Uterus (tissue), 4 donors: ENCODE data around the gene HSPA1A. TPM values are rescaled to one million over a fixed set of nuclear protein-coding genes. Genes with fewer than 3 reads are reported as not detected.
A peak's percentile ranks its signal among the peaks of the same experiment; 100 is the strongest.
"Not testable (repeated sequence)": the region's sequence is repeated elsewhere in the genome, so short reads cannot be mapped to it uniquely, and the experiment has no call there.

ENCODE experiments used
- DNase-seq, 2 donors: peaks; one replicate each; pipeline ENCODE4 v3.0.0-alpha.2; 2019 to 2020
- H3K27ac ChIP-seq, 2 donors: fragments of 200-600 bp; sonication (generic); 1 replicate in 1 of 2; 2 replicates in 1 of 2; pipeline ENCODE4 v1.5.1; 2016 to 2018
- H3K27me3 ChIP-seq, 2 donors: fragments of 200-600 bp; sonication (generic); one replicate each; pipeline ENCODE4 v1.5.1; 2018 to 2019; ENCODE audit warnings: control low read depth in 1 of 2
- H3K36me3 ChIP-seq, 2 donors: fragments of 200-600 bp; sonication (generic); one replicate each; pipeline ENCODE4 v1.5.1; 2019; ENCODE audit warnings: control low read depth in 1 of 2
- H3K4me1 ChIP-seq, 2 donors: fragments of 200-600 bp; sonication (generic); one replicate each; pipeline ENCODE4 v1.5.1; 2018 to 2019; ENCODE audit warnings: control low read depth in 1 of 2
- H3K4me3 ChIP-seq, 2 donors: fragments of 200-600 bp; sonication (generic); 1 replicate in 1 of 2; 2 replicates in 1 of 2; pipeline ENCODE4 v1.5.1; 2018 to 2019; ENCODE audit warnings: mild to moderate bottlenecking in 1 of 2
- H3K9me3 ChIP-seq, 2 donors: fragments of 200-600 bp; sonication (generic); one replicate each; pipeline ENCODE4 v1.5.1; 2019; ENCODE audit warnings: control low read depth in 1 of 2
- CTCF ChIP-seq, 4 experiments: fragments of 200-600 bp in 2 of 4; fragments of 450-650 bp in 2 of 4; sonication (generic) in 2 of 4; IDR thresholded peaks; one replicate each; pipeline ENCODE4 v1.5.1; 2016 to 2019; ENCODE audit warnings: antibody characterized with exemption in 4 of 4, mild to moderate bottlenecking in 2 of 4, moderate library complexity in 1 of 4
- POLR2A ChIP-seq, 2 donors: fragments of 450-650 bp; IDR thresholded peaks; one replicate each; pipeline ENCODE4 v1.6.1; 2016; ENCODE audit warnings: antibody characterized with exemption in 2 of 2, mild to moderate bottlenecking in 1 of 2, moderate library complexity in 1 of 2
- intact Hi-C: fragments of 100-400 bp; cut with DNase I; formaldehyde crosslinking; loops from one replicate; pipeline ENCODE4 v1.15.1; 2023; ENCODE audit warnings: low total_unique reads
- total RNA-seq, 4 donors: library from RNA; depleted of rRNA in 3 of 4; stranded (reverse); fragments of >200 nt in 3 of 4; gene quantifications; one replicate each; pipeline versions ENCODE4 v1.1.0 to v1.2.4, GENCODE V29; 2014 to 2023
- donor health status: DM: yes; HTN: yes; CAD: no.

HSPA1A gene
- total RNA-seq, 4 donors from 2014 or later: 98.8 to 261 (median 170) TPM

- no peaks in the 10 kb centered on the region for H3K27me3 ChIP-seq
- no peak for DNase-seq
- H3K9me3 ChIP-seq: no peaks in the 10 kb centered on the region
- no peaks in the 10 kb centered on the region for H3K36me3 ChIP-seq
- H3K4me1 ChIP-seq: peaks cover 0 to 12% of the 10 kb centered on the region in 2 donors
- intact Hi-C loops: no loop called here
- H3K27ac ChIP-seq: peak overlapping the region; percentile 91 to 99
- TF ChIP-seq CTCF (IDR thresholded peaks at IDR 0.05): no peak
- H3K4me3 ChIP-seq: no peak overlapping the region
Measured at GRCh38 chr6:31837369-31838113, 22.2 kb downstream of the HSPA1A start.

- H3K27ac ChIP-seq, H3K4me3 ChIP-seq, H3K27me3 ChIP-seq, H3K9me3 ChIP-seq, H3K36me3 ChIP-seq, DNase-seq, intact Hi-C loops: not testable (repeated sequence)
- peaks cover 0 to 12% of the 10 kb centered on the region in 2 donors for H3K4me1 ChIP-seq
Measured at GRCh38 chr6:31838114-31838553, 22.8 kb downstream of the HSPA1A start.

DNA sequence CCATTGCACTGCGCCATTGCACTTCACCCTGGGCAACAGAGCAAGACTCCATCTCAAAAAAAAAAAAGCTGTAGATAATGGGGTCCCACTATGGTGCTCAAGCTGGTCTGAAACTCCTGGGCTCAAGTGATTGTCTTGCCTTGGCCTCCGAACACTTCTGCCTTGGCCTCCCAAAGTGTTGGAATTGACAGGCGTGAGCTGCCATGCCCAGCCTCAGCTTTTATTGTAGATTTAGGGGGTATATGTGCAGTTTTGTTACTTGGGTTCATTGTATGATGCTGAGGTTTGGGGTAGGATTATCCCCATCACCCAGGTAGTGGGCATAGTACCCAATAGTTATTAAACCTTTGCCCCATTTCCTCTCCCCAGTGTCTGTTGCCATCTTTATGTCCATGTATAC, 23.6 kb downstream of the HSPA1A start:
- no peaks in the 10 kb centered on the region for H3K9me3 ChIP-seq
- no peak for DNase-seq
- no peak overlapping the region for H3K27ac ChIP-seq
- TF ChIP-seq POLR2A (IDR thresholded peaks at IDR 0.05) (no peak), CTCF (IDR thresholded peaks at IDR 0.05) (no peak)
- H3K4me3 ChIP-seq: no peak overlapping the region
- H3K27me3 ChIP-seq: no peaks in the 10 kb centered on the region
- no peaks in the 10 kb centered on the region for H3K36me3 ChIP-seq
- intact Hi-C loops: no loop called here
- H3K4me1 ChIP-seq: peaks cover 0 to 12% of the 10 kb centered on the region in 2 donors

GRCh38 chr6:31839779-31840126, 24.4 kb downstream of the HSPA1A start:
- H3K9me3 ChIP-seq, H3K27me3 ChIP-seq, H3K36me3 ChIP-seq, DNase-seq, intact Hi-C loops, H3K4me3 ChIP-seq, H3K27ac ChIP-seq: not testable (repeated sequence)
- peaks cover 0 to 12% of the 10 kb centered on the region in 2 donors for H3K4me1 ChIP-seq

DNA sequence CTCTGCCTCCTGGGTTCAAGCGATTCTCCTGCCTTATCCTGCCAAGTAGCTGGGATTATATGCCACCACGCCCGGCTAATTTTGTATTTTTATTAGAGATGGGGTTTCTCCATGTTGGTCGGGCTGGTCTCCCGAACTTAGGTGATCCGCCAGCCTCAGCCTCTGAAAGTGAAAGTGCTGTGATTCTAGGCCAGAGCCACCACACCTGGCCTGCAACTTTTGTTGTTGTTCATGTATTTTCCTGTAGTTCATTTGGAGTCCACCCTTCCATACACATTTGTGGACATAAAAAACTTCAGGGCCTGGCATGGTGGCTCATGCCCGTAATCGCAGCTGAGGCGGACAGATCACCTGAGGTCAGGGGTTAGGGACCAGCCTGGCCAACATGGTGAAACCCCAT, 26.7 kb downstream of the HSPA1A start:
- Histone ChIP-seq H3K4me1 (peaks cover 0 to 6% of the 10 kb centered on the region in 2 donors), H3K4me3 (no peak overlapping the region), H3K36me3 (no peaks in the 10 kb centered on the region), H3K27me3 (no peaks in the 10 kb centered on the region), H3K9me3 (no peaks in the 10 kb centered on the region), H3K27ac (no peak overlapping the region)
- intact Hi-C loops: no loop called here
- DNase-seq: no peak
- TF ChIP-seq POLR2A (IDR thresholded peaks at IDR 0.05) (no peak), CTCF (IDR thresholded peaks at IDR 0.05) (no peak)

GRCh38 chr6:31844507-31844906, 29.2 kb downstream of the HSPA1A start:
- intact Hi-C loops: no loop called here
- no peaks in the 10 kb centered on the region for H3K36me3 ChIP-seq

More at GRCh38 chr6:31844507-31844906, 29.2 kb downstream of the HSPA1A start:
- Histone ChIP-seq H3K27ac (no peak overlapping the region), H3K4me1 (no peaks in the 10 kb centered on the region), H3K27me3 (no peaks in the 10 kb centered on the region), H3K4me3 (no peak overlapping the region), H3K9me3 (no peaks in the 10 kb centered on the region)
- TF ChIP-seq POLR2A (IDR thresholded peaks at IDR 0.05): no peak
- TF ChIP-seq CTCF (IDR thresholded peaks at IDR 0.05): no peak
- no peak for DNase-seq
